A549 (cell line): ENCODE data around the gene ITGA11. TPM values are rescaled to one million over a fixed set of nuclear protein-coding genes. Genes with fewer than 3 reads are reported as not detected.

Experiments
- ATAC-seq, 2 experiments: fragments of 200-7000 bp in 1 of 2; fragments of >200 bp in 1 of 2; cut with Nextera tagmentation in 1 of 2; cut with Tn5 transposase in 1 of 2; 3 replicates each; pipeline versions ENCODE4 v1.8.0 to v1.9.1; 2018 to 2020; ENCODE audit warnings: mild to moderate bottlenecking in 1 of 2, moderate library complexity in 1 of 2
- CTCF ChIA-PET: fragments of 300-600 bp; sonication (Branson Sonifier 250); formaldehyde crosslinking; extraction: SDS; loops from one replicate; lab custom pipeline; 2021; ENCODE audit warnings: antibody characterized with exemption, inconsistent platforms; lab: Yijun Ruan, JAX
- POLR2A ChIA-PET: fragments of 350-600 bp; formaldehyde crosslinking; extraction: SDS; loops from one replicate; lab custom pipeline; 2021; ENCODE audit warnings: antibody characterized with exemption, inconsistent platforms; lab: Yijun Ruan, JAX
- DNase-seq, 2 experiments: peaks; one replicate each; pipeline versions ENCODE4 v3.0.0 to v3.0.0-alpha.2; 2011 to 2016; ENCODE audit warnings: low read depth in 1 of 2, low spot score in 1 of 2
- FAIRE-seq: peaks from 2 replicates; lab custom pipeline; 2011; peaks lifted over from hg19 to GRCh38; lab: Jason Lieb, UNC
- H3K27ac ChIP-seq, 2 experiments: fragments of >200 bp; sonication (Bioruptor Twin); formaldehyde crosslinking; 3 replicates each; pipeline ENCODE4 v1.5.1; 2016 to 2017
- H3K4me1 ChIP-seq: fragments of >200 bp; sonication (Bioruptor Twin); formaldehyde crosslinking; 3 replicates; pipeline ENCODE4 v1.6.1; 2016
- H3K4me2 ChIP-seq: fragments of >200 bp; sonication (Bioruptor Twin); formaldehyde crosslinking; 3 replicates; pipeline ENCODE4 v1.6.1; 2016
- H3K4me3 ChIP-seq: fragments of >200 bp; sonication (Bioruptor Twin); formaldehyde crosslinking; 3 replicates; pipeline ENCODE4 v1.5.1; 2016
- H3K9me3 ChIP-seq: fragments of >200 bp; sonication (Bioruptor Twin); formaldehyde crosslinking; 3 replicates; pipeline ENCODE4 v1.6.1; 2016
- BCL3 ChIP-seq: fragments of >200 bp; sonication (Bioruptor Twin); formaldehyde crosslinking; IDR thresholded peaks from 3 replicates; pipeline ENCODE4 v1.6.1; 2016
- CEBPB ChIP-seq, 2 experiments: fragments of >200 bp in 1 of 2; sonication (Bioruptor Twin) in 1 of 2; formaldehyde crosslinking in 1 of 2; IDR thresholded peaks; 2 replicates each; pipeline ENCODE4 v1.6.1; 2012 to 2016
- CHD2 ChIP-seq: fragments of 150-350 bp; IDR thresholded peaks from 2 replicates; pipeline ENCODE4 v1.6.1; 2014; ENCODE audit warnings: low read length; ENCODE audit not compliant: partially characterized antibody
- CHD4 ChIP-seq: fragments of 200-600 bp; sonication (generic); IDR thresholded peaks from 2 replicates; pipeline ENCODE4 v1.6.1; 2016; ENCODE audit warnings: antibody characterized with exemption, mild to moderate bottlenecking, borderline replicate concordance
- ELK1 ChIP-seq: fragments of 150-350 bp; IDR thresholded peaks from 2 replicates; pipeline ENCODE4 v1.6.1; 2014; ENCODE audit warnings: low read depth, mild to moderate bottlenecking, low read length
- FOSB ChIP-seq: fragments of 250-450 bp; sonication (Bioruptor Pico); IDR thresholded peaks from 2 replicates; pipeline ENCODE4 v1.5.0; 2020; ENCODE audit warnings: mild to moderate bottlenecking, moderate library complexity
- FOXS1 ChIP-seq: fragments of 250-450 bp; sonication (Bioruptor Pico); IDR thresholded peaks from 2 replicates; pipeline ENCODE4 v1.5.0; 2020; ENCODE audit warnings: mild to moderate bottlenecking, moderate library complexity
- HES2 ChIP-seq: fragments of >200 bp; sonication (Bioruptor Twin); formaldehyde crosslinking; IDR thresholded peaks from 2 replicates; pipeline ENCODE4 v1.6.1; 2016
- HOXB5 ChIP-seq: fragments of 250-450 bp; sonication (Bioruptor Pico); IDR thresholded peaks from 2 replicates; pipeline ENCODE4 v1.5.0; 2020; ENCODE audit warnings: mild to moderate bottlenecking, moderate library complexity
- JUN ChIP-seq, 2 experiments: fragments of >200 bp; sonication (Bioruptor Twin); formaldehyde crosslinking; IDR thresholded peaks; 2 replicates in 1 of 2; 3 replicates in 1 of 2; pipeline ENCODE4 v1.6.1; 2016 to 2017
- KDM1A ChIP-seq: fragments of 200-600 bp; sonication (generic); IDR thresholded peaks from 2 replicates; pipeline ENCODE4 v1.6.1; 2016; ENCODE audit warnings: low read depth, mild to moderate bottlenecking
- KDM5A ChIP-seq: fragments of 200-600 bp; sonication (generic); IDR thresholded peaks from 2 replicates; pipeline ENCODE4 v1.6.1; 2016; ENCODE audit warnings: antibody characterized with exemption, mild to moderate bottlenecking
- MAFK ChIP-seq: fragments of 450-650 bp; IDR thresholded peaks from 2 replicates; pipeline ENCODE4 v1.6.1; 2014; ENCODE audit not compliant: partially characterized antibody
- NFE2L2 ChIP-seq: fragments of 150-350 bp; conservative IDR thresholded peaks from 2 replicates; pipeline ENCODE4 v1.6.1; 2014; ENCODE audit warnings: low read length
- NPAS2 ChIP-seq: fragments of 250-450 bp; sonication (Bioruptor Pico); IDR thresholded peaks from 2 replicates; pipeline ENCODE4 v1.8.0; 2022; ENCODE audit warnings: mild to moderate bottlenecking, moderate library complexity, borderline replicate concordance
- PBX3 ChIP-seq: IDR thresholded peaks from 2 replicates; pipeline ENCODE4 v1.6.1; 2012
- RAD21 ChIP-seq, 2 experiments: fragments of >200 bp in 1 of 2; sonication (Bioruptor Twin) in 1 of 2; formaldehyde crosslinking in 1 of 2; IDR thresholded peaks in 1 of 2; conservative IDR thresholded peaks in 1 of 2; 2 replicates in 1 of 2; 3 replicates in 1 of 2; pipeline ENCODE4 v1.6.1; 2012 to 2018; ENCODE audit warnings: inconsistent platforms in 1 of 2
- RCOR1 ChIP-seq: fragments of 150-350 bp; IDR thresholded peaks from 2 replicates; pipeline ENCODE4 v1.6.1; 2014; ENCODE audit warnings: antibody characterized with exemption, low read length, low read depth
- RFX5 ChIP-seq: fragments of 450-650 bp; IDR thresholded peaks from 2 replicates; pipeline ENCODE4 v1.7.1; 2014; ENCODE audit warnings: antibody characterized with exemption, mild to moderate bottlenecking, moderate library complexity
- TFCP2L1 ChIP-seq: fragments of 250-450 bp; sonication (Bioruptor Pico); IDR thresholded peaks from 2 replicates; pipeline ENCODE4 v1.5.0; 2021; ENCODE audit warnings: mild to moderate bottlenecking
- WGBS: methylation state at CpG from one replicate; pipeline ENCODE4 v1.1.6; 2017; ENCODE audit errors: missing lambda C conversion rate; 5-methylcytosine and 5-hydroxymethylcytosine counted together
- polyA plus RNA-seq, 4 experiments: library from polyadenylated mRNA; depleted of rRNA in 3 of 4; stranded (reverse); fragments of >200 nt; fragmentation: RNase III in 1 of 4; extraction: RNeasy Plus Mini Kit Qiagen cat#74134 plus additional on column Dnase treatment in 1 of 4; gene quantifications; 2 replicates in 3 of 4; 3 replicates in 1 of 4; pipeline ENCODE4 v1.2.3, GENCODE V29; 2011 to 2017

ITGA11 gene
- polyA plus RNA-seq, 2 of the 4 experiments (the other 2 are of a cell fraction) = 8.3 to 17.2 TPM

GRCh38 chr15:68290715-68291114 lies 141.2 kb downstream of the ITGA11 start:
- WGBS = 91% methylated on average over 8 of the region's 8 CpGs
- CTCF ChIA-PET = interaction anchor here (0.9 to 10.2 kb wide), 5 partner anchors 12 to 634 kb away, joined by 3 to 107 read pairs (median 9); no protein-coding TSS in a partner anchor
- POLR2A ChIA-PET = interaction anchor here (1.3 to 2.3 kb wide), 2 partner anchors 11 to 13 kb away, joined by 3 to 17 read pairs (median 11); partner anchors contain the start of gene FEM1B
- Histone ChIP-seq H3K4me1 (peaks cover 11% of the 10 kb centered on the region; the same call in 2 of the 3 replicates), H3K4me3 (no peak overlapping the region), H3K9me3 (no peaks in the 10 kb centered on the region), H3K27ac (no peak overlapping the region), H3K4me2 (no peak overlapping the region)
- DNase-seq (no peak), FAIRE-seq (no peak), ATAC-seq (no peak)
- TF ChIP-seq NFE2L2 (no peak), KDM5A (no peak), KDM1A (no peak), JUN (IDR thresholded peaks at IDR 0.05) (no peak), RFX5 (no peak), NPAS2 (CRISPR knock-in tag) (no peak), FOSB (CRISPR knock-in tag) (no peak), RAD21 (conservative IDR thresholded peaks at IDR 0.05 in 1 of 2, IDR thresholded peaks at IDR 0.05 in 1 of 2) (no peak), CHD2 (no peak), RCOR1 (no peak), BCL3 (no peak), TFCP2L1 (CRISPR knock-in tag) (no peak), HOXB5 (CRISPR knock-in tag) (no peak), CHD4 (no peak), PBX3 (no peak), ELK1 (no peak), HES2 (no peak)

DNA sequence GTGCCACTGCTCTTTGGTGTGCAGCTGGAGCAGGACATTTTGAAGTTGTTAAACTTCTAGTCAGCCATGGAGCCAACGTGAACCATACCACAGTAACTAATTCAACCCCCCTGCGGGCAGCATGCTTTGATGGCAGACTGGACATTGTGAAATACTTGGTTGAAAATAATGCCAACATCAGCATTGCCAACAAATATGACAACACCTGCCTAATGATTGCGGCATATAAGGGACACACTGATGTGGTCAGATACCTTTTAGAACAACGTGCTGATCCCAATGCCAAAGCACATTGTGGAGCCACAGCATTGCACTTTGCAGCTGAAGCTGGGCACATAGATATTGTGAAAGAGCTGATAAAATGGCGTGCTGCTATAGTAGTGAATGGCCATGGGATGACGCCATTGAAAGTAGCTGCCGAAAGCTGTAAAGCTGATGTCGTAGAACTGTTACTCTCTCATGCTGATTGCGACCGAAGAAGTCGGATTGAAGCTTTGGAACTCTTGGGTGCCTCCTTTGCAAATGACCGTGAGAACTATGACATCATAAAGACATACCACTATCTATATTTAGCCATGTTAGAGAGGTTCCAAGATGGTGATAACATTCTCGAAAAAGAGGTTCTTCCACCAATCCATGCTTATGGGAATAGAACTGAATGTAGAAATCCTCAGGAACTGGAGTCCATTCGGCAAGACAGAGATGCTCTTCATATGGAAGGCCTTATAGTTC lies 142.2 kb downstream of the ITGA11 start:
- WGBS = 96% methylated on average over 14 of the region's 14 CpGs
- H3K4me2 ChIP-seq = no peak overlapping the region
- ChIA-PET CTCF (interaction anchor here (0.9 to 10.2 kb wide), 7 partner anchors 12 to 586 kb away, joined by 3 to 107 read pairs (median 9); partner anchors contain the start of gene FEM1B), POLR2A (interaction anchor here (2.3 kb wide), 1 partner anchor 12 kb away, joined by 17 read pairs; the partner anchor contains the start of gene FEM1B)
- DNase-seq = no peak
- TF ChIP-seq FOXS1 (CRISPR knock-in tag) = no peak
- peak; percentile 65 for TF ChIP-seq MAFK
- peak in 1 of 2 experiments; percentile 41; a peak in 1 of 4 replicates for TF ChIP-seq CEBPB (IDR thresholded peaks at IDR 0.05)
- no peak for ATAC-seq
- no peak overlapping the region for H3K4me3 ChIP-seq
- peaks cover 14% of the 10 kb centered on the region for H3K4me1 ChIP-seq
- H3K27ac ChIP-seq = no peak overlapping the region
- no peak for FAIRE-seq
- peaks cover 3% of the 10 kb centered on the region; the same call in 1 of the 3 replicates for H3K9me3 ChIP-seq
